CD4-positive, alpha-beta T cell treated with Interleukin-10 for 1 hour (primary cell): ENCODE measurements around the gene PSENEN.
"Not testable (repeated sequence)": the region's sequence is repeated elsewhere in the genome, so short reads cannot be mapped to it uniquely, and the experiment has no call there.

Experiments used
- DNase-seq: peaks from one replicate; pipeline ENCODE4 v3.0.0-alpha.2; 2020

PSENEN gene

GRCh38 chr19:35789978-35790944 is 44.8 kb downstream of the PSENEN start:
- DNase-seq = no peak

DNA sequence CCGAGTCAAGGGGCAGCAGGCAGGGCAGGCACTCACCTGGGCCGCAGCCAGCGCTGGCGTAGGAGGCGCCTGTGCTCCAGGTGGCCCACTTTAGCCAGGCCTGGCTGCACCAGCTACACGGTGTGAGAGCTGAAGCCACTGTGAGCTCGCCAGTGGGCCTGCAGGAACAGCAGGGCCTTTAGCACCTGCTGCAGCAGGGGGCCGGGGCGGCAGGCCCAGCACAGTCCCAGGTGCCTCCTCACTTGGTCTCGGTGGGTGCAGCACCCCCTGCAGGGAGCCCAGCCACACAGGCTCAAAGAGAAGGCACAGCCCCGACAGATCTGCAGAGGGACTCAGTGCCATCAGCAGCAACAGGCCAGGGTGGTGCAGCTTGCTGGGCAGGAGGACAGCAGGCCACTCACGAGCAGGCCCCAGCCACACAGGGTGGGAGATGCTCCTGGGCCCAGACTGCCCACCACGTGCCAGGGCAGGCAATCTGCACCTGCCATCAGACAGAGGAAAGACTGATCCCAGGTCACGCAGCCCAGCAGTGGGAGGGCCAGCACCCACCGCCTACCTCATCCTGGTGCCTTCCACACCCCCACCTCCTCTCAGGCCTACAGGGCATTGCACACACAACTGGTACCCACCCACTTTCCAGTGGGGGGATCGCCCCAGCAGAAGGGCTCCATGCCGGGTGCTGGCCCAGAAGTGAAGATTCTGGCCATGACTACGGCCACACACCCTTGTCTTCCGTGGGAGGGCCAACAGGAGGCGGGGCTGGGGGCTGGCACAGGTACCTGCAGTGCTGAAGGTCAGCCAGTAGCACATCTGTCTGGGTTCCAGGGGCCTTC is 45.7 kb downstream of the PSENEN start:
- no peak for DNase-seq

GRCh38 chr19:35791814-35792279 is 46.4 kb downstream of the PSENEN start:
- DNase-seq = no peak

GRCh38 chr19:35792312-35792711 is 46.9 kb downstream of the PSENEN start:
- no peak for DNase-seq

- DNase-seq = no peak
Measured at GRCh38 chr19:35792888-35793287, 47.4 kb downstream of the PSENEN start.

GRCh38 chr19:35793381-35794165 is 48.1 kb downstream of the PSENEN start:
- no peak for DNase-seq

- not testable (repeated sequence) for DNase-seq
Measured at GRCh38 chr19:35795564-35795963, 50.1 kb downstream of the PSENEN start.
